Smooth muscle cell of trachea (primary cell): ENCODE results near the gene EIF2D. TPM values are rescaled to one million over a fixed set of nuclear protein-coding genes. Genes with fewer than 3 reads are reported as not detected.

Experiments used
- total RNA-seq: library from RNA; depleted of rRNA; stranded (reverse); fragments of >200 nt; gene quantifications from 2 replicates; pipeline ENCODE4 v1.2.1, GENCODE V29; 2014

EIF2D gene, protein sequence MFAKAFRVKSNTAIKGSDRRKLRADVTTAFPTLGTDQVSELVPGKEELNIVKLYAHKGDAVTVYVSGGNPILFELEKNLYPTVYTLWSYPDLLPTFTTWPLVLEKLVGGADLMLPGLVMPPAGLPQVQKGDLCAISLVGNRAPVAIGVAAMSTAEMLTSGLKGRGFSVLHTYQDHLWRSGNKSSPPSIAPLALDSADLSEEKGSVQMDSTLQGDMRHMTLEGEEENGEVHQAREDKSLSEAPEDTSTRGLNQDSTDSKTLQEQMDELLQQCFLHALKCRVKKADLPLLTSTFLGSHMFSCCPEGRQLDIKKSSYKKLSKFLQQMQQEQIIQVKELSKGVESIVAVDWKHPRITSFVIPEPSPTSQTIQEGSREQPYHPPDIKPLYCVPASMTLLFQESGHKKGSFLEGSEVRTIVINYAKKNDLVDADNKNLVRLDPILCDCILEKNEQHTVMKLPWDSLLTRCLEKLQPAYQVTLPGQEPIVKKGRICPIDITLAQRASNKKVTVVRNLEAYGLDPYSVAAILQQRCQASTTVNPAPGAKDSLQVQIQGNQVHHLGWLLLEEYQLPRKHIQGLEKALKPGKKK
- total RNA-seq: 54.1 and 62.4 TPM in 2 replicates

DNA sequence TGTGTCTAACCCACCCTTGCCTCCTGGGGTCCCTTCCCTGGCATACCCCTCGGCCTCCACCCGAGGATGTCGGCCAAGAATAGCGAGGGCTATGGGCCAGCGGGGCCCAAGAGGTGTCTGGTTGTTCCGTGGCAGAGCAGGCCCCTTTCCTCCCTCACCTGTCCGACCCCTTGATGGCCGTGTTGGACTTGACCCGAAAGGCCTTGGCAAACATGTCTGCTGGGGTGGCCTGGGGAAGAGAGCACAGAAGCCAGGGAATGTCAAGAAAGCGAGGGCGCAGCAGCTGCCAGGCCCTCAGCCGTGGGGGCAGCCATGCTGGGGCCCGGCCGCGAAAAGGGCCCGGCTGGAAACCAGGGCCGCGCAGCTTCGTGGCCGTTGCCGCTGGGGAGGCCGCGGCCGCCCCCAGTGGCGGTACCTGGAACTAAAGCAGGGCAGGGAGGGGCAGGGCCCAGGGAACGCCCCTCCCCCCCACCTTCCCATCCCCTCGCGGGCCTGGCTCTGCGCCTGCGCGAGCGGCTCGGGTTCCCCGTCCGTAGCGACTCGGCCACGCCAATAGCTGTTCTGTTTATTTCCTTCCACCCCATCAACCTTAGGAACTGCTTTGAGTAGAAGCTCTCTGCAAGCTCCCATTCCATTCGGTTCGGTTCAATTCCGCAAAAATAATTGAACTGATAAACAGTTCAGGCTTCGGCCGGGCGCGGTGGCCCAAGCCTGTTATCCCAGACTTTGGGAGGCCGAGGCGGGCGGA lies at the start of gene EIF2D:
Gene EIF2D, minus strand, starts transcription at position 337 of the 748 bp plus-strand sequence. Its CDS starts 123 bp downstream, at position 214.

DNA sequence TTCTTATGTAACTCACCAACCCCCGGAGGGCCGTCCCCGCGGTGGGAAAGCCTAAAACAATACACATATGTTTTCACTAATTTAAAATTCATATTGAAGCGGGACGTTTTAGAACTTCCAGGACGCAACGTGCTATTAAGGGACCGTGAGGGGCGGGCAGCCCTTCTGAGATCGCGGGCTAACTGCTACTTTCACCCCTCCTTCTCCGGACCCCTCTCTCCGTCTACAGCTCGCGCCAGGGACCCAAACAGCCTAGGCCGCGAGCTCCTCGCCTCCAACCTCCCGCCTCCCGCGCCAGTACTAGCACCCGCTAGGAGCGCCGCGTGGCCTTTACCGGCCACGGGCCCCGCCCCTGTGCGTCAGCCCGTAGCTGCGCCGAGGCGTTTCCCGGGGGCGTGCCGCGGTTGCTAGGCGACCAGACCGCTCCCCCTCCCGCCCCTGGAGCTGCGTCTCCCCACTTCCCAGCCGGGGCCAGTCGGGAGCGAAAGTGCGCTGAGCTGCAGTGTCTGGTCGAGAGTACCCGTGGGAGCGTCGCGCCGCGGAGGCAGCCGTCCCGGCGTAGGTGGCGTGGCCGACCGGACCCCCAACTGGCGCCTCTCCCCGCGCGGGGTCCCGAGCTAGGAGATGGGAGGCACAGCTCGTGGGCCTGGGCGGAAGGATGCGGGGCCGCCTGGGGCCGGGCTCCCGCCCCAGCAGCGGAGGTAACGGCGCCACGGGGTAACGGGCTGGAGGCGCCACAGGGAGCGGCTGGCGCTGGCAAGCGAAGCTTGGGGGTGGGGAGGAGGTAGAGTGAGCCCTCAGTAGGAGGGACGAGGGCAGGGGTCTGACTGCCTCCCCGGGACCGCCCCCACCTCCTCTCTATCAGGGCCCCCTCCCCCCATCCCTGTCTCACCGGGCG lies 23.1 kb upstream of the EIF2D start, which contains the start of gene DYRK3:
Gene DYRK3, plus strand, starts transcription at position 457 of the 898 bp plus-strand sequence. Its CDS starts 168 bp downstream, at position 625.

Other genes with a start within 250 kb of the EIF2D start
- gene IKBKE, start 142.0 kb downstream of the EIF2D start, total RNA-seq: 15.9 and 19.3 TPM in 2 replicates
- gene RASSF5, start 104.9 kb downstream of the EIF2D start, total RNA-seq: 2.8 and 7.4 TPM in 2 replicates
- 31.7 and 37.2 TPM in 2 replicates for gene DYRK3, start 23.1 kb upstream of the EIF2D start, total RNA-seq
- 38.3 and 52.4 TPM in 2 replicates for gene MAPKAPK2, start 72.4 kb upstream of the EIF2D start, total RNA-seq
- not detected in 2 replicates for gene IL19, start 158.3 kb upstream of the EIF2D start, total RNA-seq
- not detected in 2 replicates for gene IL10, start 160.0 kb upstream of the EIF2D start, total RNA-seq